Liver (tissue), 9 donors: Measurements from ENCODE around the gene PPOX. TPM values are rescaled to one million over a fixed set of nuclear protein-coding genes. Genes with fewer than 3 reads are reported as not detected.

ENCODE experiments used
- DNase-seq: peaks from one replicate; pipeline ENCODE4 v3.0.0-alpha.2; 2017; ENCODE audit warnings: low spot score
- H3K27ac ChIP-seq, 2 donors: one replicate each; pipeline ENCODE4 v1.7.0; 2013; ENCODE audit warnings: inconsistent platforms in 2 of 2, low read length in 2 of 2, control low read depth in 1 of 2, low read depth in 1 of 2, mild to moderate bottlenecking in 1 of 2
- H3K27me3 ChIP-seq, 4 donors: one replicate each; pipeline versions ENCODE4 v1.6.1 to v1.7.0; 2013; ENCODE audit warnings: low read length in 3 of 4, inconsistent platforms in 1 of 4, mild to moderate bottlenecking in 1 of 4, moderate library complexity in 1 of 4; ENCODE audit not compliant: control insufficient read depth in 4 of 4, insufficient read depth in 4 of 4
- H3K36me3 ChIP-seq, 4 donors: one replicate each; pipeline versions ENCODE4 v1.6.1 to v1.7.0; 2013; ENCODE audit warnings: low read length in 3 of 4, mild to moderate bottlenecking in 3 of 4, low read depth in 1 of 4, moderate library complexity in 1 of 4; ENCODE audit not compliant: control insufficient read depth in 4 of 4, insufficient read depth in 3 of 4
- H3K4me1 ChIP-seq, 4 donors: one replicate each; pipeline versions ENCODE4 v1.6.1 to v1.7.0; 2013; ENCODE audit warnings: low read length in 3 of 4, mild to moderate bottlenecking in 3 of 4, moderate library complexity in 1 of 4; ENCODE audit not compliant: control insufficient read depth in 4 of 4, insufficient read depth in 4 of 4
- H3K4me3 ChIP-seq, 3 donors: one replicate each; pipeline versions ENCODE4 v1.6.1 to v1.7.0; 2013; ENCODE audit warnings: low read length in 3 of 3, control low read depth in 1 of 3, low read depth in 1 of 3, mild to moderate bottlenecking in 1 of 3
- H3K9ac ChIP-seq, 2 donors: one replicate each; pipeline ENCODE4 v1.7.0; 2013; ENCODE audit warnings: low read length in 2 of 2, mild to moderate bottlenecking in 2 of 2, moderate library complexity in 2 of 2, control low read depth in 1 of 2, low read depth in 1 of 2
- H3K9me3 ChIP-seq, 4 donors: one replicate each; pipeline versions ENCODE4 v1.6.1 to v1.7.0; 2013; ENCODE audit warnings: low read length in 3 of 4; ENCODE audit not compliant: control insufficient read depth in 4 of 4
- ATF3 ChIP-seq: IDR thresholded peaks from 2 replicates; pipeline ENCODE4 v1.6.1; 2016; ENCODE audit warnings: antibody characterized with exemption
- EGR1 ChIP-seq, 2 donors: IDR thresholded peaks; 2 replicates each; pipeline ENCODE4 v1.6.1; 2016 to 2018; ENCODE audit warnings: antibody characterized with exemption in 2 of 2, low read depth in 2 of 2
- FOXA2 ChIP-seq: IDR thresholded peaks from 2 replicates; pipeline ENCODE4 v1.6.1; 2016; ENCODE audit warnings: antibody characterized with exemption
- JUND ChIP-seq, 2 donors: IDR thresholded peaks; 2 replicates each; pipeline ENCODE4 v1.6.1; 2016; ENCODE audit warnings: antibody characterized with exemption in 2 of 2
- NR2F2 ChIP-seq: IDR thresholded peaks from 2 replicates; pipeline ENCODE4 v1.6.1; 2016; ENCODE audit warnings: antibody characterized with exemption
- REST ChIP-seq: IDR thresholded peaks from 2 replicates; pipeline ENCODE4 v1.6.1; 2016; ENCODE audit warnings: antibody characterized with exemption, mild to moderate bottlenecking
- RXRA ChIP-seq, 2 donors: IDR thresholded peaks; 2 replicates each; pipeline ENCODE4 v1.6.1; 2017 to 2018; ENCODE audit warnings: antibody characterized with exemption in 2 of 2, mild to moderate bottlenecking in 1 of 2
- SP1 ChIP-seq: IDR thresholded peaks from 2 replicates; pipeline ENCODE4 v1.6.1; 2018; ENCODE audit warnings: antibody characterized with exemption, mild to moderate bottlenecking
- TAF1 ChIP-seq: conservative IDR thresholded peaks from 2 replicates; pipeline ENCODE4 v1.6.1; 2016; ENCODE audit warnings: antibody characterized with exemption, mild to moderate bottlenecking
- YY1 ChIP-seq: IDR thresholded peaks from 2 replicates; pipeline ENCODE4 v1.6.1; 2016; ENCODE audit warnings: antibody characterized with exemption, mild to moderate bottlenecking
- WGBS: extraction: QIAGEN DNeasy Blood & Tissue Kit; methylation state at CpG from one replicate; pipeline ENCODE4 v1.1.7; 2013; 5-methylcytosine and 5-hydroxymethylcytosine counted together
- polyA plus RNA-seq, 2 donors: library from polyadenylated mRNA; stranded (reverse) in 1 of 2; unstranded in 1 of 2; fragments of 200-250 nt in 1 of 2; fragments of >200 nt in 1 of 2; fragmentation: Nextera tagmentation in 1 of 2; extraction: Ambion mirVana in 1 of 2; gene quantifications; one replicate each; pipeline versions ENCODE4 v1.2.1 to v1.2.3, GENCODE V29; 2013 to 2015
- total RNA-seq, 2 donors: library from RNA; depleted of rRNA; stranded (reverse); fragments of >200 nt; gene quantifications; one replicate each; pipeline ENCODE4 v1.2.3, GENCODE V29; 2014
- donor health status: healthy.
- donor health status: healthy.
- donor health status: healthy.
- donor health status: healthy.
- donor health status: healthy.

Gene PPOX
- total and polyA plus RNA-seq, 4 donors: 6.2 to 106 (median 7.9) TPM

- peaks cover 11 to 49% (median 35%) of the 10 kb centered on the region in 4 donors for H3K36me3 ChIP-seq
- WGBS: 93% methylated on average over 3 of the region's 3 CpGs
Observed at GRCh38 chr1:161121042-161121650, 45.1 kb upstream of the PPOX start.

GRCh38 chr1:161121834-161122233, 44.4 kb upstream of the PPOX start:
- no peak for DNase-seq
- Histone ChIP-seq H3K9ac (no peak overlapping the region), H3K27me3 (no peaks in the 10 kb centered on the region), H3K36me3 (peaks cover 13 to 53% (median 37%) of the 10 kb centered on the region in 4 donors), H3K4me3 (no peak overlapping the region), H3K27ac (no peak overlapping the region), H3K4me1 (peaks cover 1 to 27% (median 19%) of the 10 kb centered on the region in 4 donors), H3K9me3 (no peaks in the 10 kb centered on the region)
- 79% methylated on average over 4 of the region's 4 CpGs for WGBS
- no peak for TF ChIP-seq TAF1

More at GRCh38 chr1:161121042-161121650, 45.1 kb upstream of the PPOX start:
- Histone ChIP-seq H3K27ac (no peak overlapping the region), H3K9ac (no peak overlapping the region), H3K4me1 (peaks cover 6 to 33% (median 26%) of the 10 kb centered on the region in 4 donors), H3K27me3 (no peaks in the 10 kb centered on the region), H3K9me3 (no peaks in the 10 kb centered on the region), H3K4me3 (no peak overlapping the region)
- no peak for TF ChIP-seq TAF1
- no peak for DNase-seq

DNA sequence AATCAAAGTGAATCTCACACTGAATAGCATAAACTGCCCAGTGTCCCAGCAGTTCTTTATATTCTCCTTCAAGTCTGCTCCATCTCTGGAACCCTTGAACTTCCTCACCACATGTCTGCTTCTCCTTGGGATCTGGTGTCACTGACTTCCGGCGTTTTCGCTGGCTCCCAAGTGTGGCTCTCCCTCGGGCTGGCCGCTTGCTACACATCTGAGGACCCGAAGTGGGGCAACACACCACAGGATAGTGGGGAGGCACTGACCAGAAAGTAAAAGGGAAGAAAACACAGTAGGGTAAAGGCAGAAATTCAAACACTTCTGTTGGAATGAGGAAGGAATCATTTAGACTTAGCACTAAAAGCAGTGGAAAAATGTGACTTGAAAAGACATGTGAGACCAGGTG, 43.3 kb upstream of the PPOX start:
- H3K9me3 ChIP-seq: no peaks in the 10 kb centered on the region
- DNase-seq: no peak
- WGBS: 87% methylated on average over 6 of the region's 6 CpGs
- H3K4me1 ChIP-seq: peaks cover 0 to 20% (median 16%) of the 10 kb centered on the region in 4 donors
- TF ChIP-seq SP1: no peak
- no peak for TF ChIP-seq TAF1
- TF ChIP-seq RXRA (IDR thresholded peaks at IDR 0.05): no peak
- TF ChIP-seq ATF3: no peak
- no peak for TF ChIP-seq YY1
- TF ChIP-seq NR2F2: no peak
- no peak for TF ChIP-seq EGR1 (IDR thresholded peaks at IDR 0.05; ENCODE audit: low read depth in 2 of 2)
- TF ChIP-seq JUND (IDR thresholded peaks at IDR 0.05): no peak
- no peak for TF ChIP-seq FOXA2
- TF ChIP-seq REST: no peak
- H3K27me3 ChIP-seq: no peaks in the 10 kb centered on the region
- no peak overlapping the region for H3K27ac ChIP-seq
- no peak overlapping the region for H3K4me3 ChIP-seq
- H3K36me3 ChIP-seq: peaks cover 13 to 56% (median 40%) of the 10 kb centered on the region in 4 donors
- no peak overlapping the region for H3K9ac ChIP-seq
